NCI-H446 (cell line): ENCODE results near the gene PPP5C.
A peak's percentile ranks its signal among the peaks of the same experiment; 100 is the strongest.

ENCODE experiments used
- DNase-seq, 2 experiments: peaks; one replicate each; lab custom pipeline; 2025; lab: John Stamatoyannopoulos, UW

Gene PPP5C

GRCh38 chr19:46337487-46337886, 9.4 kb upstream of the PPP5C start:
- DNase-seq = no peak

- DNase-seq = no peak
Measured at GRCh38 chr19:46339446-46339845, 7.4 kb upstream of the PPP5C start.

GRCh38 chr19:46340051-46340659, 6.7 kb upstream of the PPP5C start:
- no peak for DNase-seq

- no peak for DNase-seq
Measured at GRCh38 chr19:46341937-46342336, 5.0 kb upstream of the PPP5C start.

- DNase-seq = no peak
Measured at GRCh38 chr19:46344363-46344762, 2.5 kb upstream of the PPP5C start.

GRCh38 chr19:46345157-46345556, 1.7 kb upstream of the PPP5C start:
- no peak for DNase-seq

GRCh38 chr19:46347572-46347883, 641 bp downstream of the PPP5C start:
- DNase-seq = no peak

- no peak for DNase-seq
Measured at GRCh38 chr19:46347985-46348384, 1.1 kb downstream of the PPP5C start.

GRCh38 chr19:46349311-46349993, 2.6 kb downstream of the PPP5C start:
- DNase-seq = no peak

GRCh38 chr19:46350029-46350757, 3.3 kb downstream of the PPP5C start:
- DNase-seq = peak in 1 of 2 experiments; percentile 66

- DNase-seq = no peak
Measured at GRCh38 chr19:46350758-46351159, 3.9 kb downstream of the PPP5C start.

- peak; percentile 47 to 88 for DNase-seq
Measured at GRCh38 chr19:46351241-46352041, 4.6 kb downstream of the PPP5C start.

- no peak for DNase-seq
Measured at GRCh38 chr19:46353730-46354528, 7.0 kb downstream of the PPP5C start.

GRCh38 chr19:46355234-46356148, 8.6 kb downstream of the PPP5C start:
- DNase-seq = no peak

GRCh38 chr19:46356149-46357055, 9.5 kb downstream of the PPP5C start:
- DNase-seq = no peak

- DNase-seq = no peak
Measured at GRCh38 chr19:46357846-46358583, 11.1 kb downstream of the PPP5C start.

GRCh38 chr19:46361915-46362314, 15.0 kb downstream of the PPP5C start:
- DNase-seq = no peak

GRCh38 chr19:46364359-46364758, 17.5 kb downstream of the PPP5C start:
- no peak for DNase-seq

- DNase-seq = no peak
Measured at GRCh38 chr19:46365561-46365960, 18.7 kb downstream of the PPP5C start.
